HFF-Myc (cell line): ENCODE data around the gene ZNF37A.
"Not testable (repeated sequence)": the region's sequence is repeated elsewhere in the genome, so short reads cannot be mapped to it uniquely, and the experiment has no call there.

Experiments used
- DNase-seq: peaks from one replicate; pipeline ENCODE4 v3.0.0-alpha.2; 2011; ENCODE audit warnings: low read depth; ENCODE audit errors: extremely low read depth
- H3K4me3 ChIP-seq: replicated peaks from 2 replicates; pipeline ENCODE4 v1.5.1; 2011; ENCODE audit warnings: low read depth, mild to moderate bottlenecking, control low read depth, low read length
- TF ChIP-seq, protein P1 (sequence below): IDR thresholded peaks from 2 replicates; pipeline ENCODE4 v1.5.1; 2012; ENCODE audit warnings: mild to moderate bottlenecking, low read depth, low read length, control low read depth; ENCODE audit errors: missing control alignments

ZNF37A gene

DNA sequence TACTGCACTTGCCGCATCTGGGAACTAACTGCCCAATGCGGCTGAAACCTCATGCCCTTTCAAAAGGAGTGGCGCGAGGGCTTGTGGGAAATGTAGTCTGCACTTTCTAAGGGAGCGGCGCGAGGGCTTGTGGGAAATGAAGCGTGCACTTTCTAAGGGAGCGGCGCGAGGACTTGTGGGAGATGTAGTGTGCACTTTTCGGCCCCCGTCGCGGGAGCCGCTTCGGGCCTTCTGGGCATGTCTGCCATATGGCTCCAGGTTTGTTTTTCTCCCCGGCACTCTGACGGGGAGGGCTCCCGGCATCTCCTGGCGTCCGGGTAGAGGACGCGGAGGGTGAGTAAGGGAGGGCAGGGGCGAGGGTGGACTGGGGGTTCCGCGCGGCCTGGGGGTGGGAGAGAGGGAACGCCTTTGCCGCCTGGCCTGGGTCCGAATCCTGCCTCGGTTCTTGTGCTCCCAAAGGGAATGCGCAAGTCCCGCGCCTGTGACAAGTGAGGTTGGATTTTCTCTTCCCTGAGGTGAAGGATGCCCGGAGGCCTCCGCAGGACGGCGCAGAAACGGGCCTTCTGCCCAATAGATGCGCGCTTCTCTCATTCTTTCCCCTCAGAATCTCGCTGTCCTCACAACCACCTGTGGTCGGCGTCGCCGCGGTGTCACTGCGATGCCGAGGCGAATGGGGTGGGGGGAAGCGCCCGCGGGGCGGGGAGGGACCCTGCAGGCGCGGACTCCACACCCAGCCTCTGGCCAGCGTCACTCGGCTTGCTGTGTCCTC lies at the start of gene ZNF37A:
Gene ZNF37A (plus strand): TSS at position 180 of the 769 bp plus-strand sequence. CDS start 2,281 bp downstream, outside the sequence.
- peak; percentile 91 for DNase-seq
- TF ChIP-seq, protein P1, sequence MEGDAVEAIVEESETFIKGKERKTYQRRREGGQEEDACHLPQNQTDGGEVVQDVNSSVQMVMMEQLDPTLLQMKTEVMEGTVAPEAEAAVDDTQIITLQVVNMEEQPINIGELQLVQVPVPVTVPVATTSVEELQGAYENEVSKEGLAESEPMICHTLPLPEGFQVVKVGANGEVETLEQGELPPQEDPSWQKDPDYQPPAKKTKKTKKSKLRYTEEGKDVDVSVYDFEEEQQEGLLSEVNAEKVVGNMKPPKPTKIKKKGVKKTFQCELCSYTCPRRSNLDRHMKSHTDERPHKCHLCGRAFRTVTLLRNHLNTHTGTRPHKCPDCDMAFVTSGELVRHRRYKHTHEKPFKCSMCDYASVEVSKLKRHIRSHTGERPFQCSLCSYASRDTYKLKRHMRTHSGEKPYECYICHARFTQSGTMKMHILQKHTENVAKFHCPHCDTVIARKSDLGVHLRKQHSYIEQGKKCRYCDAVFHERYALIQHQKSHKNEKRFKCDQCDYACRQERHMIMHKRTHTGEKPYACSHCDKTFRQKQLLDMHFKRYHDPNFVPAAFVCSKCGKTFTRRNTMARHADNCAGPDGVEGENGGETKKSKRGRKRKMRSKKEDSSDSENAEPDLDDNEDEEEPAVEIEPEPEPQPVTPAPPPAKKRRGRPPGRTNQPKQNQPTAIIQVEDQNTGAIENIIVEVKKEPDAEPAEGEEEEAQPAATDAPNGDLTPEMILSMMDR, result no peak
- H3K4me3 ChIP-seq, result peak within 1 kb of the TSS; percentile 81

DNA sequence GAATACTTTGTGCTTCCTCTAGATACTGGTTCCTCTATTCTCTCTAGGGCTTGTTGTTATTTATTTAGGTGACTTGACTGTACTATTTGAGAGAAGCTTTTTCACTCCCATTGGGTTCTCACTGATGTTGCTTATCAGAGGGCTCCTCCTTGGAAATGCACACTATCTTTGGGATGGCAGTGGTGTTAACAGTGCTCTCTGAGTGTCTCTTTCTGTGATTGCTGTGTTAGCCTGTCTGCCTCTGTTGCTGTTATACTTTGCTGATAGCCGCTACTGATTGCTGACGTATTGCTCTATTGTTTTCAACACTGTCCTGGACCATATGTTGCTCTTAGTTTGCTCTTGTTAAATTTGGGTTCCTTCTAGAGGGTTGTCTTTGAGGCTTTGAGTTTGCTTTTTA lies 49.0 kb upstream of the ZNF37A start:
- TF ChIP-seq, protein P1, result no peak
- H3K4me3 ChIP-seq, result no peak overlapping the region
- DNase-seq, result no peak

DNA sequence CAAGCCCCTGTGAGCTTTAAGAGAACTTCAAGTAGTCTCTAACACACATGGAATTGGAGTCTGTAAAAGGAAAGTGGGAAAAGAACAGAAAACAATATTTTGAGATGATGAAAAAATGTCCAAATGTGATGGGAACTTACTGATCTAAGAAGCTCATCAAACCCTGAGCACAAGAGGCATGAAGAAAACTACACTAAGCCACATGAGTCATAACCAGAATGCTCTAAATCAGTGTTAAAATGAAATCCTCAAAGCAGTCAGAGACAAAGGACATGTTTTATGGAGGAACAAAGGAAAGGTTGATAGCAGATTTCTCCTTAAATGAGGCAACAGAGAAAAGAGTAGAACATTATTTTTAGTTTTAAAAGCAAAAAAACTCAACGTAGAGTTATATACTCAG lies 46.5 kb upstream of the ZNF37A start:
- DNase-seq, result no peak
- no peak overlapping the region for H3K4me3 ChIP-seq
- TF ChIP-seq, protein P1, result no peak

DNA sequence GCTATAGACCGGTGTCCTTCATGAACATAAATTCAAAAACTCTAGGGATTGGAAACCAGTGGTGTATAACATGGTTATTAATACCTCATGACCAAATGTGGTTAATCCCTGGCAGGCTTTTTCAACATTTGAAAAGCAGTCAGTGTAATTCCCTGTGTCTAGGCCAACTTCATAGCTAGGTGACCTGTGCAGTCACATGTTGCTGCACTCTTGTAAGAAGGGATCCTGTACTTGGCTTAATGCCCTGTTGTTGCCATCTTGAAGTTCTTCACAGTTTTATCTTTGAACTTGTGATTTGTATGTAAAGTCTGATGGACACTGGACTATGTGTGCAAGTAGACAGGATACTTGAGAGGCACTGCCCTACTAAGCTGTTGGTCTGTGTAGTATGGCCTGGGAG lies 43.9 kb upstream of the ZNF37A start:
- TF ChIP-seq, protein P1, result no peak
- no peak for DNase-seq
- H3K4me3 ChIP-seq, result no peak overlapping the region

DNA sequence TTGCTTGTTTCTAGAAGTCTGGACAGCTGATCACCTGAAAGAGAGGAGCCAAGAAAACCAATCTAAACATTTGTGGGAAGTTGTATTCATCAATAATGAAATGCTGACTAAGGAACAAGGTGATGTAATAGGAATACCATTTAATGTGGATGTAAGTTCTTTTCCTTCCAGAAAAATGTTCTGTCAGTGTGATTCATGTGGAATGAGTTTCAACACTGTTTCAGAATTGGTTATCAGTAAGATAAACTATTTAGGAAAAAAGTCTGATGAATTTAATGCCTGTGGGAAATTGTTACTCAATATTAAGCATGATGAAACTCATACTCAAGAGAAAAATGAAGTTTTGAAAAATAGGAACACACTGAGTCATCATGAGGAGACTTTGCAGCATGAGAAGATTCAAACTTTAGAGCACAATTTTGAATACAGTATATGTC lies 39.8 kb upstream of the ZNF37A start:
- TF ChIP-seq, protein P1, result no peak
- no peak overlapping the region for H3K4me3 ChIP-seq
- DNase-seq, result no peak

DNA sequence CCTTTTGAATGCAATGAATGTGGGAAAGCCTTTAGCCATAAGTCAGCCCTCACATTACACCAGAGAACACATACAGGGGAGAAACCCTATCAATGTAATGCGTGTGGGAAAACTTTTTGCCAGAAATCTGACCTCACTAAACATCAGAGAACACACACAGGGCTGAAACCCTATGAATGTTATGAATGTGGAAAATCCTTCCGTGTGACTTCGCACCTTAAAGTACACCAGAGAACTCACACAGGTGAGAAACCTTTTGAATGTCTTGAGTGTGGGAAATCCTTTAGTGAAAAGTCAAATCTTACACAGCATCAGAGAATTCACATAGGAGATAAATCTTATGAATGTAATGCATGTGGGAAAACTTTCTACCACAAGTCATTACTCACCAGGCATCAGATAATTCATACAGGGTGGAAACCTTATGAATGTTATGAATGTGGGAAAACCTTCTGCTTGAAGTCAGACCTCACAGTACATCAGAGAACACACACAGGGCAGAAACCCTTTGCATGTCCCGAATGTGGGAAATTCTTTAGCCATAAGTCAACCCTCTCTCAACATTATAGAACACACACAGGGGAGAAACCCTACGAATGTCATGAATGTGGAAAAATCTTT lies 38.8 kb upstream of the ZNF37A start:
- DNase-seq, H3K4me3 ChIP-seq: not testable (repeated sequence)

DNA sequence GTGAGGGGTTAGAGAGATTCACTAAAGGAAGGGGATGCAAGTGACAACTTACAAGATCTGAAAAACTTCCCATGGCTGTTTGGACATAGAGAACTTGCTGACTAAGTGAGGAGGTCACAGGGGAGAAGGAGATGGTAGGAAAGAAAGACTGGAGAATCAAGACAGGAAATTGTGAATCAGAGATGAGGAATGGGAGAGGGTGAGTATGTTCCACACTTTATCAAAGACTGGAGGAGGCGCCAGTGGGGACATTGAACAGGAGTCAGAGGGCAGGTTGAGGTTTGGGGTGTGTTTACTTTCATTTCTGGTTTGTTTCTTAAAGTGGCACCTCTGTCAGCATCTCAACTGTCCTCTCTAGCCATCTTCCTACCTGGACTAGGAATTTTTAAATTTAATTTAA lies 24.5 kb upstream of the ZNF37A start:
- DNase-seq, result peak; percentile 17
- not testable (repeated sequence) for H3K4me3 ChIP-seq

DNA sequence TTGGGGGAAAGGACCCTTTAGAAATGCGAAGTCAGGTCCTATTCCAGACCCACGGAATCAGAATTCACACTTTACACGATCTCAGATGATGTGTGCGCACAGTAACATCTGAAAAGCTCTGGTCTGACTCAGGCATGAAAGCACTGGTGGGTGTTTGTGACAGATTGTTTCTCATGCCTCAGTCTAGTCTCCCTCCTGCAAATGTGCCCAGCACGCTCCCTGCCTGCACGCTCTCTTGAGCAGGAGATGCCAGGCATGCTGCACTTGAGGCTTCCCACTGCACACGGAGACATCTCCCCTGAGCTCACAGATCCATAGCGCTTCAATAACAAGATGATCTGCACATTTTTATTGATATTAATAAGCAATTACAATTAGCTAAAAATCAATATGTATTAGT lies 23.6 kb upstream of the ZNF37A start:
- DNase-seq, result no peak
- no peak overlapping the region for H3K4me3 ChIP-seq
- TF ChIP-seq, protein P1, result no peak
